IPS-18a (cell line): ENCODE results near the gene FOXP1.

ENCODE experiments used
- H3K27ac ChIP-seq: one replicate; pipeline ENCODE4 v1.5.1; 2013; ENCODE audit warnings: low read length
- H3K27me3 ChIP-seq: one replicate; pipeline ENCODE4 v1.6.1; 2013; ENCODE audit warnings: mild to moderate bottlenecking, low read length; ENCODE audit not compliant: control insufficient read depth, insufficient read depth
- H3K36me3 ChIP-seq: one replicate; pipeline ENCODE4 v1.6.1; 2013; ENCODE audit warnings: low read depth, low read length; ENCODE audit not compliant: control insufficient read depth
- H3K4me1 ChIP-seq: one replicate; pipeline ENCODE4 v1.6.1; 2013; ENCODE audit warnings: low read depth, low read length; ENCODE audit not compliant: control insufficient read depth
- H3K4me3 ChIP-seq: one replicate; pipeline ENCODE4 v1.5.1; 2013; ENCODE audit warnings: low read length
- H3K9ac ChIP-seq: one replicate; pipeline ENCODE4 v1.6.1; 2013; ENCODE audit warnings: mild to moderate bottlenecking, low read length, moderate library complexity
- H3K9me3 ChIP-seq: one replicate; pipeline ENCODE4 v1.6.1; 2013; ENCODE audit warnings: low read depth, low read length; ENCODE audit not compliant: control insufficient read depth

The FOXP1 gene

GRCh38 chr3:71228156-71228866, 355.2 kb downstream of the FOXP1 start:
- Histone ChIP-seq H3K9ac (no peak overlapping the region), H3K4me1 (peaks cover 29% of the 10 kb centered on the region), H3K27me3 (no peaks in the 10 kb centered on the region), H3K36me3 (no peaks in the 10 kb centered on the region), H3K9me3 (no peaks in the 10 kb centered on the region), H3K27ac (no peak overlapping the region), H3K4me3 (no peak overlapping the region)

- peaks cover 29% of the 10 kb centered on the region for H3K4me1 ChIP-seq
- no peaks in the 10 kb centered on the region for H3K36me3 ChIP-seq
- H3K4me3 ChIP-seq: no peak overlapping the region
- no peak overlapping the region for H3K9ac ChIP-seq
- no peak overlapping the region for H3K27ac ChIP-seq
- H3K27me3 ChIP-seq: no peaks in the 10 kb centered on the region
- H3K9me3 ChIP-seq: no peaks in the 10 kb centered on the region
Observed at GRCh38 chr3:71227270-71227661, 356.3 kb downstream of the FOXP1 start.

DNA sequence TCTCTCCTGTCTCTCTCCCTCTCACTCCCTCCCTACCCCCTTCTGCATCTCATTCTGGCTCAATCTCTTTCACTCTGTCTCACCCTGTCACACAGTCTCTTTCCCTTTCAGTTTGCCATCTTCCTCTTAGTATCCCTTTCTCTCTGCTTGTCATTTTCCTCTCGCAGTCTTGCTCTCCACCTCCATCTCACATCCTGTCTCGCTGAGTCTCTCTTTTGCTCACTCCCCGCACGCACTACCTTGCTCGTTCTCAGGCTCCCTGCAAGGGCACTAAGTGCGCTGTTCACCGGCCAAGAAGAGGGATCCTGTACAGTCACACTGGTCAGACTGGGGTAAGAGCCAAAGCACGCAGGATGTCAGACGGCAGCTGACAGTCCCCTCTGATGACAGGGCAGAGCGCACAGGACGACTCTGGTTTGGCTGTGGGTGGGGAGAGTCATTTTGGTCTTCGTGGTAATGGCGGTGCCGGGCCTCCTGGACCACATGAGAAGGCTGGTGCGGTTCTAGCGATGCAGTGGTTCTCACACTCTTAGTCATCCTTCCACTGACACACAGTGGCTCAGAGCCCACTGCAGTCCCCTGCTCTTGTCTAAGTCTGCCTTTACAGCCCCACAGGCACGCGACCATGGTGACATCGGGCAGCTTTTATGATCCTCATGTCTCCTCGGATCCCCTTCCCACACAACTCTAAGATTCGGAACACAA, 356.8 kb downstream of the FOXP1 start:
- peaks cover 29% of the 10 kb centered on the region for H3K4me1 ChIP-seq
- no peak overlapping the region for H3K27ac ChIP-seq
- no peaks in the 10 kb centered on the region for H3K27me3 ChIP-seq
- H3K36me3 ChIP-seq: no peaks in the 10 kb centered on the region
- no peaks in the 10 kb centered on the region for H3K9me3 ChIP-seq
- no peak overlapping the region for H3K4me3 ChIP-seq
- no peak overlapping the region for H3K9ac ChIP-seq

- Histone ChIP-seq H3K4me1 (peaks cover 28% of the 10 kb centered on the region), H3K27ac (no peak overlapping the region), H3K9ac (no peak overlapping the region), H3K9me3 (no peaks in the 10 kb centered on the region), H3K4me3 (no peak overlapping the region), H3K27me3 (no peaks in the 10 kb centered on the region), H3K36me3 (no peaks in the 10 kb centered on the region)
Observed at GRCh38 chr3:71225951-71226564, 357.5 kb downstream of the FOXP1 start.

GRCh38 chr3:71225002-71225684, 358.4 kb downstream of the FOXP1 start:
- Histone ChIP-seq H3K4me1 (peaks cover 19% of the 10 kb centered on the region), H3K27ac (no peak overlapping the region), H3K4me3 (no peak overlapping the region), H3K27me3 (no peaks in the 10 kb centered on the region), H3K36me3 (no peaks in the 10 kb centered on the region), H3K9me3 (no peaks in the 10 kb centered on the region), H3K9ac (no peak overlapping the region)

DNA sequence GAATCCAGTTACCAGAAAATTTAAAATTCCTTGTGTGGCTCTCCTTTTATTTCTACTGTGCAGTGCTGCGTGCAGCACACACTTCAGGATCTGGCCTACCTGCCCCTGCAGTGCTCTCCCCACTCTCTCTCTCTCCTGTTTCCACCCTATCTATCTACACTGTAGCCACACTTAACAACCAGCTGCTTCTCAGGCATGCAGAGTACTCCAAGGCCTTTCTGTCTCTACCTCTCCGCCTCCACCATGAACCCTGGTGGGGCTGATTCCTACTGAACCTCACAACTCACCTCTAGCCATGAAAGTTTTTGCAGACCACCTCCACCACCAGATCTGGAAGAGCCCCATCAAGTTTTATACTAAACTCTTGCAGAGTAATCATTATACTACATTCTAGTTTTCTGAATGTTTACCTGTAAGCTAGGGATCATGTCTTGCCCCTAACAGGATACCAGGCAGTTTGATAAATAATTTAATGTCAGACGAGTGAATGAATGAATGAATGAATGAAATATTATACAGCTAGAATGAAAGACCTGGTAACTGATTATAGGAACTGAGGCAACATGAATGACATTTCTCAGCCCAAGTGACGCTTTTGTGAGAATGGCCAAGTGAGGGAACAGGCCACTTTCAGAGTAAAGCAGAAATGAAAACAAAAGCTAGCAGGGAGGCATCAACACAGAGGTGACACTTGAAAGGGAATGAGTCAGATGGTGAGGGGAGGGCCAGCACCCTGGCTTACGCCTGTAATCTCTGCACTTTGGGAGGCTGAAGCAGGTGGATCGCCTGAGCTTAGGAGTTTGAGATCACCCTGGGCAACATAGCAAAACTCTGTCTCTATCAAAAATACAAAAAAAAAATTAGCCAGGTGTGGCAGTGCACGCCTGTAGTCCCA, 363.5 kb downstream of the FOXP1 start:
- H3K27ac ChIP-seq: no peak overlapping the region
- H3K4me3 ChIP-seq: no peak overlapping the region
- no peaks in the 10 kb centered on the region for H3K9me3 ChIP-seq
- H3K27me3 ChIP-seq: no peaks in the 10 kb centered on the region
- H3K36me3 ChIP-seq: no peaks in the 10 kb centered on the region
- H3K4me1 ChIP-seq: peaks cover 8% of the 10 kb centered on the region
- H3K9ac ChIP-seq: no peak overlapping the region

GRCh38 chr3:71218508-71218907, 365.0 kb downstream of the FOXP1 start:
- Histone ChIP-seq H3K9me3 (no peaks in the 10 kb centered on the region), H3K4me3 (no peak overlapping the region), H3K36me3 (no peaks in the 10 kb centered on the region)

GRCh38 chr3:71217640-71218222, 365.8 kb downstream of the FOXP1 start:
- Histone ChIP-seq H3K4me1 (peaks cover 11% of the 10 kb centered on the region), H3K4me3 (no peak overlapping the region), H3K27ac (no peak overlapping the region), H3K27me3 (no peaks in the 10 kb centered on the region), H3K9me3 (no peaks in the 10 kb centered on the region), H3K9ac (no peak overlapping the region), H3K36me3 (no peaks in the 10 kb centered on the region)

More at GRCh38 chr3:71218508-71218907, 365.0 kb downstream of the FOXP1 start:
- H3K4me1 ChIP-seq: peaks cover 11% of the 10 kb centered on the region
- no peaks in the 10 kb centered on the region for H3K27me3 ChIP-seq
- H3K9ac ChIP-seq: no peak overlapping the region
- no peak overlapping the region for H3K27ac ChIP-seq

DNA sequence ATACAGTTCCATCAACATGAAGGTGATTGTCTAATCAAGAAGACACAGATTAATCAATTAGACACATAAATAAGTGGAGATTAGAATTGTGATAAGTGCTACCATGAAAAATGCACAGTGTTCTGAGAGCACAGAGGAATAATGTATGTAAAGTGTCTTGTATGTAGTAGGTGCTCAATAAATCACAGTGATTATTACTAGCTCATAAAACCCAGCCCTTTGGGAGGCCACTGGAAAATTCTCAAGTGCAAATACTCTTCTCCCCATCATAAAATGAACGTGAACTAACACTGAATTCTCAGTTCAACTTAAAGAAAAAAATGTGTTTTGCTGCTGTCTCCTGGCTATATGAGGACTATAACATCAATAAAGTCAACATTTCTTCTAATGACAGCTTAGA, 368.2 kb downstream of the FOXP1 start:
- no peaks in the 10 kb centered on the region for H3K27me3 ChIP-seq

GRCh38 chr3:71214797-71215196, 368.7 kb downstream of the FOXP1 start:
- Histone ChIP-seq H3K27ac (no peak overlapping the region), H3K4me1 (peaks cover 11% of the 10 kb centered on the region), H3K9me3 (no peaks in the 10 kb centered on the region), H3K9ac (no peak overlapping the region), H3K27me3 (no peaks in the 10 kb centered on the region), H3K36me3 (no peaks in the 10 kb centered on the region), H3K4me3 (no peak overlapping the region)

More for the DNA sequence above, 368.2 kb downstream of the FOXP1 start:
- H3K4me1 ChIP-seq: peaks cover 11% of the 10 kb centered on the region
- no peaks in the 10 kb centered on the region for H3K9me3 ChIP-seq
- no peak overlapping the region for H3K9ac ChIP-seq
- H3K27ac ChIP-seq: no peak overlapping the region
- no peak overlapping the region for H3K4me3 ChIP-seq
- no peaks in the 10 kb centered on the region for H3K36me3 ChIP-seq
